ENCODE results near the gene DAB1.

DNA sequence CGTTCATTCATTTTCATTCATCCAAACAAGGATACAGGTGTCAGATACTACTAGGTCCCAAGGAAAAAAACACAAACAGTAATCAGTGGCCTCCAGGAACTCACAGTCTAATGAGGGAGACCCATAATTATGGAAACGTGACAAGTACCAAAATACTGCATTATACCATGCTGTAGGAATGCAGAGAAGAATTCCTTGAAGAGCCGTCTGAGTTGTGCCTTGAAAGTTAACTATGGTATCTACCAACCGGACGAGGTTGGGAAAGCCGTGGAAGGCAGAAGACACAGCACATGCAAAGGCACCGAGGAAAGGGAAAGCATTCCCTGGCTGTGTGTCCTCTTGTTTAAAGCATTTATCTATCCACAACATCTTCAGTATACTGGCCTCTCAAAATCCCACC is 206.0 kb downstream of the DAB1 start:
- TF ChIP-seq YY1 (IDR thresholded peaks at IDR 0.05; ENCODE audit: insufficient read depth, insufficient read length) (no peak), ZNF274 (IDR thresholded peaks at IDR 0.05; ENCODE audit: low read depth, low read length) (no peak)
